Epithelial cell of prostate (primary cell): Measurements from ENCODE around the gene SCP2D1.
A peak's percentile ranks its signal among the peaks of the same experiment; 100 is the strongest.

ENCODE experiments used
- DNase-seq: peaks from one replicate; pipeline ENCODE4 v3.0.0-alpha.2; 2011; ENCODE audit warnings: low read depth, low spot score
- H3K27ac ChIP-seq: fragments of 450-650 bp; 2 replicates; pipeline ENCODE4 v1.5.1; 2017; ENCODE audit warnings: mild to moderate bottlenecking

Gene SCP2D1

GRCh38 chr20:18857640-18858039, 44.1 kb downstream of the SCP2D1 start:
- DNase-seq, result no peak
- peak overlapping the region; percentile 2 for H3K27ac ChIP-seq

DNA sequence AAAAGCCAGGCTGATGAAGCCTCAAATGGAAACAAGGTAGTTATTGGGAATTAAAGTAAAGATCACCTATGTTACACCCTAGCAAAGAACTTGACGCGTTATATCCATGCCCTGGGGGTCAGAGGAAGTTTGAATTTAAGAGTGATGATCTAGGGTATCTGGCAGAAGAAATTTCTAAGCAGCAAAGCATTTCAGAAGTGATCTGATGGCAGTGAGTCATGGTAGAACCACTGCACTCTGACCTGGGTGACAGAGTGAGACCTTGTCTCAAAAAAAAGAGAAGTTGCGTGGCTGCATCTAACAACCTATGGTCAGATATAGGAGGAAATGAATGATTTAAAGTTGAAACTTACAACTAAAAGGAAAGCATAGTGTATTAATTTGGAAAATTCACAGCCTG, 45.2 kb downstream of the SCP2D1 start:
- no peak for DNase-seq
- no peak overlapping the region for H3K27ac ChIP-seq
